ENCODE results near the gene FAM151A. TPM values are rescaled to one million over a fixed set of nuclear protein-coding genes. Genes with fewer than 3 reads are reported as not detected.

The FAM151A gene
- total RNA-seq, 4 donors from 2014 or later, result 1.4 to 28.5 (median 7.1) TPM

GRCh38 chr1:54566438-54567141, 56.7 kb downstream of the FAM151A start:
- no peak overlapping the region for H3K27ac ChIP-seq
- H3K9me3 ChIP-seq, result no peaks in the 10 kb centered on the region
- no peak for DNase-seq
- H3K36me3 ChIP-seq, result no peaks in the 10 kb centered on the region
- H3K27me3 ChIP-seq, result no peaks in the 10 kb centered on the region
- in situ Hi-C loops (cut with MboI; ENCODE audit: low pct_ligation_motif_present in 1 of 4, low pct_unique_long_range_greater_than_20kb in 1 of 4, low sequenced_read_pairs in 3 of 4), result no loop called here
- intact Hi-C loops (cut with DNase I; ENCODE audit: low total_unique reads), result no loop called here
- H3K4me1 ChIP-seq, result peaks cover 0 to 40% (median 19%) of the 10 kb centered on the region in 4 donors
- 72 to 90% methylated on average over 3 to 5 of the region's 5 CpGs for WGBS, 2 donors (ENCODE audit: low coverage in 1 of 2)
- TF ChIP-seq POLR2A (IDR thresholded peaks at IDR 0.05) (no peak), EP300 (IDR thresholded peaks at IDR 0.05; ENCODE audit: low read depth) (no peak)
- H3K4me3 ChIP-seq, result no peak overlapping the region

- Histone ChIP-seq H3K27me3 (no peaks in the 10 kb centered on the region), H3K9me3 (no peaks in the 10 kb centered on the region), H3K4me3 (peak overlapping the region in 3 of 4 donors; percentile 21 to 34 (median 33)), H3K4me1 (peaks cover 0 to 35% (median 18%) of the 10 kb centered on the region in 4 donors), H3K27ac (peak overlapping the region; percentile 85 to 89 (median 88)), H3K36me3 (no peaks in the 10 kb centered on the region)
- WGBS, 2 donors (ENCODE audit: low coverage in 1 of 2), result 40% methylated on average over 4 of the region's 4 CpGs; no CpG with 5 or more reads in 1 of the 2 donors
- peak; percentile 39 for DNase-seq
- TF ChIP-seq POLR2AphosphoS5 (IDR thresholded peaks at IDR 0.05), result peak in 2 of 3 donors; percentile 15 to 56
- TF ChIP-seq EP300 (IDR thresholded peaks at IDR 0.05; ENCODE audit: low read depth), result no peak
- TF ChIP-seq POLR2A (IDR thresholded peaks at IDR 0.05), result no peak
- TF ChIP-seq CTCF (IDR thresholded peaks at IDR 0.05), result no peak
- intact Hi-C loops (cut with DNase I; ENCODE audit: low total_unique reads) (no loop called here), in situ Hi-C loops (cut with MboI; ENCODE audit: low pct_ligation_motif_present in 1 of 4, low pct_unique_long_range_greater_than_20kb in 1 of 4, low sequenced_read_pairs in 3 of 4) (no loop called here)
These were observed 58.2 kb downstream of the FAM151A start for GRCh38 chr1:54565113-54565501.

- intact Hi-C loops (cut with DNase I; ENCODE audit: low total_unique reads) (no loop called here), in situ Hi-C loops (cut with MboI; ENCODE audit: low pct_ligation_motif_present in 1 of 4, low pct_unique_long_range_greater_than_20kb in 1 of 4, low sequenced_read_pairs in 3 of 4) (no loop called here)
- H3K4me3 ChIP-seq, result peak overlapping the region in 3 of 4 donors; percentile 21 to 34 (median 33)
- peaks cover 0 to 35% (median 18%) of the 10 kb centered on the region in 4 donors for H3K4me1 ChIP-seq
- no peaks in the 10 kb centered on the region for H3K27me3 ChIP-seq
- no peaks in the 10 kb centered on the region for H3K36me3 ChIP-seq
- DNase-seq, result peak; percentile 95
- TF ChIP-seq EP300 (IDR thresholded peaks at IDR 0.05; ENCODE audit: low read depth), result peak; percentile 14
- TF ChIP-seq POLR2A (IDR thresholded peaks at IDR 0.05), result peak; percentile 92
- TF ChIP-seq POLR2AphosphoS5 (IDR thresholded peaks at IDR 0.05), result peak; percentile 42 to 97 (median 94)
- TF ChIP-seq CTCF (IDR thresholded peaks at IDR 0.05), result no peak
- 49 to 54% methylated on average over 5 to 17 of the region's 17 CpGs for WGBS, 2 donors (ENCODE audit: low coverage in 1 of 2)
- H3K9me3 ChIP-seq, result no peaks in the 10 kb centered on the region
- H3K27ac ChIP-seq, result peak overlapping the region; percentile 85 to 89 (median 88)
These were observed 58.8 kb downstream of the FAM151A start for GRCh38 chr1:54564312-54565112.

GRCh38 chr1:54559771-54560231, 63.5 kb downstream of the FAM151A start:
- intact Hi-C loops (cut with DNase I; ENCODE audit: low total_unique reads) (no loop called here), in situ Hi-C loops (cut with MboI; ENCODE audit: low pct_ligation_motif_present in 1 of 4, low pct_unique_long_range_greater_than_20kb in 1 of 4, low sequenced_read_pairs in 3 of 4) (no loop called here)
- Histone ChIP-seq H3K27ac (no peak overlapping the region), H3K9me3 (peaks cover 0 to 5% of the 10 kb centered on the region in 2 donors), H3K4me1 (peaks cover 0 to 24% (median 7%) of the 10 kb centered on the region in 4 donors), H3K36me3 (no peaks in the 10 kb centered on the region), H3K27me3 (no peaks in the 10 kb centered on the region), H3K4me3 (no peak overlapping the region)
- TF ChIP-seq POLR2AphosphoS5 (IDR thresholded peaks at IDR 0.05) (no peak), POLR2A (IDR thresholded peaks at IDR 0.05) (no peak), CTCF (IDR thresholded peaks at IDR 0.05) (no peak), EP300 (IDR thresholded peaks at IDR 0.05; ENCODE audit: low read depth) (no peak)
- WGBS, 2 donors (ENCODE audit: low coverage in 1 of 2), result 73% methylated on average over 2 of the region's 3 CpGs; no CpG with 5 or more reads in 1 of the 2 donors
- no peak for DNase-seq

Other genes starting within 250 kb of the FAM151A start
- gene SSBP3, start 217.1 kb downstream of the FAM151A start, total RNA-seq, result 100 to 1,000 TPM in 1 of 4 donors, 10 to 100 TPM in 3; 28.7 to 162 (median 37.0) TPM
- 10 to 100 TPM; 70.6 to 79.7 (median 75.3) TPM for gene ACOT11, start 75.3 kb downstream of the FAM151A start, total RNA-seq
- gene MROH7, start 18.3 kb upstream of the FAM151A start, total RNA-seq, result 10 to 100 TPM; 16.1 to 69.9 (median 30.5) TPM
- 10 to 100 TPM in 2 of 4 donors, 1 to 10 TPM in 2; 1.8 to 33.7 (median 15.2) TPM for gene TTC4, start 92.3 kb upstream of the FAM151A start, total RNA-seq
- gene PARS2, start 141.0 kb upstream of the FAM151A start, total RNA-seq, result 10 to 100 TPM in 1 of 4 donors, 1 to 10 TPM in 2, not detected in 1; 8.9 to 13.5 (median 9.1) TPM
- gene TTC22, start 177.8 kb upstream of the FAM151A start, total RNA-seq, result 100 to 1,000 TPM in 2 of 4 donors, 10 to 100 TPM in 2; 39.8 to 174 (median 98.4) TPM

Measured in transverse colon (tissue), 4 donors.